Stimulated activated CD4-positive, alpha-beta T cell treated with anti-CD3 and anti-CD28 coated beads, Interleukin-1b, Interleukin-23, amount 100 ng/mL, for 1 hour (primary cell): ENCODE measurements around the gene CYP46A1.
A peak's percentile ranks its signal among the peaks of the same experiment; 100 is the strongest.

Experiments
- DNase-seq, 2 donors: peaks; one replicate each; pipeline ENCODE4 v3.0.0-alpha.2; 2020; ENCODE audit warnings: low read depth in 2 of 2

The CYP46A1 gene

GRCh38 chr14:99673305-99674063, 10.6 kb upstream of the CYP46A1 start:
- DNase-seq, result no peak

DNA sequence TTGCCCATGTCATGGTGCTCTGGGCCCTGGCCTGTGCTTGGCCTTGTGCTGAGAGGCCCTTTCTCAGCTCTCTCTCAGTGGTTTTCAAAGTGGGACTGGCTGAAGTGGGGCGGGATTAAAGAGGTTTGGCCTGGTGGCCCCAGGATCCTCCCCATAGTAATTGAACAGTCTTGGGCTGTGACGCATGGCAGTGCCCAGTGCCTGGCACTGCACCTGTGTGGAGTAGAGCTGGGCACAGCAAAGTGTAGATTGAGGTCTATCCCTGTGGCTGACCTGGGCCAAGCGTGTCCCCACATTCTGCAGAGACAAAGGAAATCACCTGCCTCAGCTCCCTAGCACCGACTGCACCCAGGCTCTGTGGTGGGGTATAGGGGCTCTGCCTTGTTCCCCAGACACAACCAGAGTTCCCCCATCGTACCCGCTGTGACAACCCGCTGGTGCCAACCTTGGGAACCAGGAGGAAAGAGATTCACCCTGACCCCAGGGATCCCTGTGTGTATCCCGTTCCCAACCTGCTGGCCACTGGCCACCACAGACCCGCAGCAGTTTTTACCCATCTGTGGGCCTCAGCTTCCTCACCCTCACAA, 9.9 kb upstream of the CYP46A1 start:
- DNase-seq, result no peak

- DNase-seq, result no peak
Observed at GRCh38 chr14:99674776-99675381, 9.2 kb upstream of the CYP46A1 start.

DNA sequence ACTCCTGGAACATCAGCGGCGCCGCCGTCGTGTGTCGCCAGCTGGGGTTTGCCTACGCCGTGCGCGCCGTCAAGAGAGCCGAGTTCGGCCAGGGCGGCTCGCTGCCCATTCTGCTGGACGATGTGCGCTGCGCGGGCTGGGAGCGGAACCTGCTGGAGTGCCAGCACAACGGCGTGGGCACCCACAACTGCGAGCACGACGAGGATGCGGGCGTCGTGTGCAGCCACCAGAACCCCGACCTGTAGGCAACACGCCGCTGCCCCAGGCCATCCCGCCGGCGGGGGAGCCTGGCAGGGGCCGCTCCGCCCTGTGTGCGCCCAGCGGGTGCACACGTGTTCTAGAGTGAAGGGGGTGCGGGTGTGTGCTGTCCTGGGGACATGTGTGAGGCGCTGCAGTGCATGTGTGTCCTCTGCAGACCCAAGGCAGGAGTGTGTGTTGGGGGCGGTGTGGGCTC, 8.7 kb upstream of the CYP46A1 start:
- no peak for DNase-seq

DNA sequence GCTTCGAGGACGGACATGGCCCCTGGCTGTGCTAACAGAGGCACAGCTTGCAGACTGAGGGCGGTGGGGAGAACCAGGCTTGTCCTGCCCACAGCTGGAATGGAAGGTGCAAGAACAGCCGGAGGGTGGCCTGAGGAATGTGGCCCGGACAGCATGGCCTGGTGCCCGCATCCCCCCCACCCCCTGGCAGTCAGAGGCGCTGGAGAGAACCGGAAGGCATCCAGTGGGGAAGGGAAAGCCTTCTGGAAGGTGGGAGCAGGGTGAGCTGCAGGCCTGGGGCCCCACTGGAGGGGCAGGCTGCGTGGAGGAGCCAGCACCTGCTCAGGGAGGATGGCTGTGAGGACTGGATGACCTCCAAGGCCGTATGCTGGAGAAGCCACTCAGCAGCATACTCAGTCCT, 8.1 kb upstream of the CYP46A1 start:
- no peak for DNase-seq

DNA sequence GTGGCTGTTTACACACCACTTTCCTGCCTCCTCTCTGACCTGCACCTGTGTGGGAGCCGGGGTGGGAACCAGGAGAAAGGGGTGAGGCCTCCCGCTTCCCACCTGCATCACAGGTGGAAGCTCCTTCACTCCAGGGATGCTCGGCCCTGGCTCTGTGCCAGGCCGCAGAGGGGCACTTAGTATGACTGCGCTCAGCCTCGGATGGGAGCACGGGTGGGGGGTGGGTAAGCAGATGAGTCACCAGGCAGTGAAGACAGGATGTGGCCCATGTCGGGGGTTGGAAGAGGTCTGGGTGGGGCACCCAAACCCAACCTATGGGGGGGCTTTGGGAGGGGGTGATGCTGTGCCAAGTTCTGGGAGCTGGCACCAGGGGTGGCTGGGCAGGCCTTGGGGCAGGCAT, 7.4 kb upstream of the CYP46A1 start:
- DNase-seq, result no peak

- no peak for DNase-seq
Observed at GRCh38 chr14:99677231-99678140, 6.6 kb upstream of the CYP46A1 start.

GRCh38 chr14:99678198-99678597, 5.9 kb upstream of the CYP46A1 start:
- no peak for DNase-seq

- no peak for DNase-seq
Observed at GRCh38 chr14:99679111-99679510, 5.0 kb upstream of the CYP46A1 start.

DNA sequence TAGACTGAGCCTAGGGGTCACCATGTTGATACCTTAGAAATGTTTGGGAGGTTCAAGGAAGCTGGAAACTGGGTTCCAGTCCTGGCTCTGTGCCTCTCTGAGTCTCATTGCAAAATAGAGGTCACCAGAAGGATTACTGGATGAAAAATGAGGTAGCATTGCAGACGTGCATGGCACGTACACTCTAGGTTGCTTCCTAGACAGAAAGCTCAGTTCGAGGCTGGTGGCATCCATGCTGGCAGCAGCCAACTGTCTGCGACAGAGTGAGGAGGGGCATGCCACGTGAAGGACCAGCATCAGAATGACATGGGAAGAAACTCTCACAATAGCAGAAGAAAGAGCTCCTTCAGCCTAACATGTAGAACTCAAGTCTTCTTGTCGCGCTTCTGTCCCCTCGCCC, 4.6 kb upstream of the CYP46A1 start:
- DNase-seq, result no peak

- DNase-seq, result no peak
Observed at GRCh38 chr14:99679996-99680395, 4.1 kb upstream of the CYP46A1 start.

- DNase-seq, result no peak
Observed at GRCh38 chr14:99681101-99681831, 2.8 kb upstream of the CYP46A1 start.

DNA sequence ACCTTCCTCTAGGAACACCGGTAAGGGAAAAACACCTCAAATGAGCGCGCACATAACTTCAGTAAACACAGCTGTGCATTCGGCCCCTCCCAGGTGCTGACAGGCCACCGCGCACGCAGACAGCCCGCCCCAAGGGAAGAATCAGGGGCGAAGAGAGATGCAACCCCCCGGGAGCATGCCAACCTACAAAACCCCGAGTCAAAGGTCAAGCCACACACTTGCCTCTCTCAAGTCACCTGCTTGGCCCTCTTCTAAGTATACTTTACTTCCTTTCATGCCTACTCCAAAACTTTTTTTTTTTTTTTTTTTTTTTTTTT, 2.3 kb upstream of the CYP46A1 start:
- no peak for DNase-seq

GRCh38 chr14:99682809-99683618, 1.1 kb upstream of the CYP46A1 start:
- DNase-seq, result peak; percentile 61 to 77

DNA sequence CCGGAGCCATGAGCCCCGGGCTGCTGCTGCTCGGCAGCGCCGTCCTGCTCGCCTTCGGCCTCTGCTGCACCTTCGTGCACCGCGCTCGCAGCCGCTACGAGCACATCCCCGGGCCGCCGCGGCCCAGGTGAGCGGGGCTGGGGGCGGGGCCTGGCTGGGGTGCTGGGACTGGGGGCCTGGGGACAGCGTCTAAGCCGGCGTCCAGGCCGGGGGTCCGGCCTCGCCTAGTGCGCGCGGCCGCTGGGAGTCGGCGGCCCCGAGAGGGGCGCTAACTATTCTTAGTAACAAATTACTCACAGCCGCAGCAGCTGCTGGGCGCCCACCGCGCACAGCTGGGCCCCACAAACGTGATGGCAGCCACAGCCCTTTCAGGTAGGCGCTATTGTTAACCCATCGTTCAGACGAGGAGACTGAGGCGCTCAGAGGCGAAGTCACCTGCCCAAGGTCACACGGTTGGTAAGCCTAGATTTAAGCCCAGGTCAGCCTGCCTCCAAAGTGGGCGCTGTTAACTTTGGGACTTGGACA, 374 bp downstream of the CYP46A1 start:
- DNase-seq, result no peak

GRCh38 chr14:99685151-99685591, 1.1 kb downstream of the CYP46A1 start:
- no peak for DNase-seq

DNA sequence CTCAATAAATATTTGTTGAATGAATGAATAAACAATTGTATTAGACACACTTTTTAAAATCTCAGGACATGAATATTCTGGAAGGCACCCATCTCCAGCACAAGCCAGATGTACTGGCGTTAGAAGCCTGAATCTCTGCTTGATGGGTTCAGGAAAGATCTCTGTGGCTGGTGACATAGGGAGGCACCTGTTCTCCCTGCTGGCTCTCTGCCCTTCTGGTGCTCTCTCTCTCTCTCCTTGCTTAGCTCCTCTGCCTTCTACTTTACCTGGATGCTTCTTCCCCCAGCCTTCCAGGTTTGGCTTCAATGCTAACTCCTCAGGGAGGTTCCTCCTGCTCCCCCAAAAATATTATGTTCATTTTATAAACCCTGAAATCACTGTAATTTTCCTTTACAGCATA, 1.5 kb downstream of the CYP46A1 start:
- DNase-seq, result no peak

DNA sequence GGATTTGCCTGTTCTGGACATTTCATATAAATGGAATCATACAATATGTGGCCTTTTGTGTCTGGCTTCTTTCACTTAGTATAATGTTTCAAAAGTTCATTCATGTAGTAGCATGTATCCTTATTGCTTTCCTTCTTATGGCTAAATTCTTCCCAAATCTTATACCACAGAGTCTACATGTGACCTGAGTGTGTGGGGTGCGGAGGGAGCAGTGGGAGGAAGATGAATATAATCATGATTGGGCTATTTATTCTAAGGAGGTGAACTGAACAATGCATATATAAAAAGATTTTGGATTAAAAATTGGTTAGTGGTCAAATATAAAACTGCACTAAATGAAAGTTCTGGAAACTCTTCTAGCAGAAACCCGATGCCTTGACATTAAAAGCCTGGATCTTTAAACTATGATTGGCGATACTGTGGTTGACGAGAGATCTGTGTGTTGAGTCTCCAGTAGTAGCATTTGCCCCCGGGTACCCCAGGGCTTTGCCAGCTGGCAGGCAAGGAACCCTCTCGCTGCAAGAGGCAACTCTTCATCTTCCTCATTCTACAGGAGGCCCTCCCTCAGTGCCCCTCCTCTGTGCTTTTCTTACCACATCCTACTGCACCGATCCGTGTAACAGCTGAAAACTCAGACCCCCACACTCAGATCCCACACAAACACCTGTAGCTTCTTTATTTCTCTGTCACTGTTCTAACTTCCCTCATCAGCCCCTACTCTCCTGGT, 2.6 kb downstream of the CYP46A1 start:
- no peak for DNase-seq

DNA sequence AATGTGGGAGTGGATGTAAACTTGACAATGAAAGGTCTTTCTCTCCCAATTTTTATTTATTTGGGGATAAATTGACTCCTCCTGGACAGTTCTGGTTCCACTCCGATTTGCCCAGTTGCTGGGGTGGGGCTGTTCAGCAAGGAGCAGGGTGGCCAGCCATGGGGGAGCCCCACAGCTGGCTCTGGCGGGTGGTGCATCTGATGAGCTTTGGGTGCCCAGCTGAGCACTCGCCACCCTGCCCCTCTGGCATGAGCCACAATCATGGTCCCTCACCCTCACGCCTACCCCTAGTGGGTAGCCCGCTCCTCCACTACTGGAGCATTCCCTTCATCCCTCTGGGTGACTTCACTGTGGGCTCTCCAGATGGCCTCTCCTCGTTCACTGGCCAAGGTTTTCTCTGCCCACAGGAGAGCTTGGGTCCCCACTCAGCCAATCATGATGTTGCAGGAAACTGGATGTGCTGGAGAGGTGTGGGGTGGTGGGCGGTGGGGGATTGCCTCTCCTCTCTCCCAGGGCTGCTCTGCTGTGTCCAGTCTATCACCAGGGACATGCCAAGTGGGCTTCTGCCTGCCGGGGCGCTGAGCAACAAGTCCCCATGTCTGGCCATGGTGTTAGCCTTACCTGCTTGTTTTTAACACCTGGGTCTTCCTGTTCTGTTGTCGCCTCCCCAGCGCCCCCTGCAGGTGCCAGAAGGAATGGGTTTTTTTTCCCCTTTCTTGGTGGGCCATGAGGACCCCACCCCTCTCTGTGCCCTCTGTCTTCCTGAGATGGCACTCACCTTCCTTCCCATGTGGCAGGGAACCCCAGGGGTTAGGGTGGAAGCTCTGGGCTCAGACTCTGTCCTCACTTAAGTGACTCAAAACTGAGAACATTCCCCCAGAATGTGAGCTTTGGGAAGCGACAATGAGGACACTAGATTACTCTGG, 3.4 kb downstream of the CYP46A1 start:
- DNase-seq, result no peak
